Measurements from ENCODE around the gene MAGEA4. TPM values are rescaled to one million over a fixed set of nuclear protein-coding genes. Genes with fewer than 3 reads are reported as not detected.

The MAGEA4 gene, protein sequence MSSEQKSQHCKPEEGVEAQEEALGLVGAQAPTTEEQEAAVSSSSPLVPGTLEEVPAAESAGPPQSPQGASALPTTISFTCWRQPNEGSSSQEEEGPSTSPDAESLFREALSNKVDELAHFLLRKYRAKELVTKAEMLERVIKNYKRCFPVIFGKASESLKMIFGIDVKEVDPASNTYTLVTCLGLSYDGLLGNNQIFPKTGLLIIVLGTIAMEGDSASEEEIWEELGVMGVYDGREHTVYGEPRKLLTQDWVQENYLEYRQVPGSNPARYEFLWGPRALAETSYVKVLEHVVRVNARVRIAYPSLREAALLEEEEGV
- not detected for total RNA-seq

GRCh38 chrX:151912780-151913179 is at the start of gene MAGEA4:
Gene MAGEA4, plus strand, starts transcription at chrX:151912889. Its CDS starts 10,776 bp downstream, at chrX:151923665.
- Mint-ChIP-seq H3K27me3 (no peaks in the 10 kb centered on the region), H3K9me3 (no peaks in the 10 kb centered on the region), H3K27ac (no peak within 1 kb of the TSS), H3K4me1 (ENCODE audit: low read depth) (no peaks in the 10 kb centered on the region), H3K36me3 (no peaks in the 10 kb centered on the region), H3K4me3 (no peak within 1 kb of the TSS)
- POLR2A ChIA-PET: no interaction called here
- CTCF ChIA-PET: no interaction called here
- no peak for DNase-seq
- intact Hi-C loops (cut with micrococcal nuclease): no loop called here

GRCh38 chrX:151870602-151871001 is 42.1 kb upstream of the MAGEA4 start:
- CTCF ChIA-PET: no interaction called here
- POLR2A ChIA-PET: no interaction called here
- intact Hi-C loops (cut with micrococcal nuclease): no loop called here
- Mint-ChIP-seq H3K27ac (no peak overlapping the region), H3K36me3 (no peaks in the 10 kb centered on the region), H3K4me1 (ENCODE audit: low read depth) (no peaks in the 10 kb centered on the region), H3K27me3 (no peaks in the 10 kb centered on the region), H3K9me3 (peaks cover 5% of the 10 kb centered on the region), H3K4me3 (no peak overlapping the region)
- DNase-seq: no peak

DNA sequence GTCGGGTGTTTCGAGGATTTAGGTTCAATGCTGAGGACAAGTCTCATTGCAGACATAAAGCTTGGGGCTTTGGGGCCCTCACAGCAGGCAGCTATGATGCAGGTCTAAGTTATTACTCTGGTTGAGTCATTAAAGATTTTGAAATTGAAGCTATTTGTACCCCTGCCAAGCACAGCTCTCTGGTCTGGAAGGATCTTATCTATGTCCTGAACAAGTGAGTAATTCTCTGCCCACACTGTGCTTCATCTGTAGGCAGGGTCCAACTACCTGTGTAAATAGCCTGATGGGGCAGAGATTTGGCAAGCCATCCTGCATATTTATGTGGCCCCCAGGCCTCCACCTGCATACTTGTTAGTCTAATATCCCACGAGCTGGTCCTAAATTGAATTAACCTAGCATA is 41.4 kb upstream of the MAGEA4 start:
- intact Hi-C loops (cut with micrococcal nuclease): no loop called here
- ChIA-PET POLR2A (no interaction called here), CTCF (interaction anchor here (0.7 kb wide), 1 partner anchor 118 kb away, joined by 4 read pairs; no protein-coding TSS in a partner anchor)
- Mint-ChIP-seq H3K27me3 (no peaks in the 10 kb centered on the region), H3K4me1 (ENCODE audit: low read depth) (no peaks in the 10 kb centered on the region), H3K4me3 (no peak overlapping the region), H3K27ac (no peak overlapping the region), H3K9me3 (peaks cover 5% of the 10 kb centered on the region), H3K36me3 (no peaks in the 10 kb centered on the region)
- DNase-seq: no peak

DNA sequence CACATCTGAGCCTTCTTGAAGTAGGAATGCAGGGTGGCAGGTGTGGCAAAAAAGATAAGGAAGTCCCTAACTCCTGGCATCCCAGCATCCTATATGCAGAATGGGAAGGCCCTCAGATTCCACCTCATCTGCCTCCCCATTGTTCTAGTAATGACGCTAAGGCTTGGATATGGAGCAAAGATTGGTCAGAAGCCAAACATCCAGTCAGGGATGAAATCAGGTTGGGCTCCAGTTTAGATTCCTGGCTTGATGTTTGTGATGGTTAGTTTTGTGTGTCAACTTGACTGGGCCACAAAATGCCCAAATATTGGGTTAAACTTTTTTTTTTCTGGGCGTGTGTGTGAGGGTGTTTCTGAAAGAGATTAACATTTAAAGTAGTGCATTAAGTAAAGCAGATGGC is 39.6 kb upstream of the MAGEA4 start:
- CTCF ChIA-PET: no interaction called here
- POLR2A ChIA-PET: no interaction called here
- Mint-ChIP-seq H3K4me1 (ENCODE audit: low read depth) (no peaks in the 10 kb centered on the region), H3K36me3 (no peaks in the 10 kb centered on the region), H3K9me3 (no peaks in the 10 kb centered on the region), H3K27me3 (no peaks in the 10 kb centered on the region), H3K4me3 (no peak overlapping the region), H3K27ac (no peak overlapping the region)
- DNase-seq: no peak
- intact Hi-C loops (cut with micrococcal nuclease): no loop called here

GRCh38 chrX:151875270-151876026 is 37.2 kb upstream of the MAGEA4 start:
- no peaks in the 10 kb centered on the region for H3K9me3 Mint-ChIP-seq

DNA sequence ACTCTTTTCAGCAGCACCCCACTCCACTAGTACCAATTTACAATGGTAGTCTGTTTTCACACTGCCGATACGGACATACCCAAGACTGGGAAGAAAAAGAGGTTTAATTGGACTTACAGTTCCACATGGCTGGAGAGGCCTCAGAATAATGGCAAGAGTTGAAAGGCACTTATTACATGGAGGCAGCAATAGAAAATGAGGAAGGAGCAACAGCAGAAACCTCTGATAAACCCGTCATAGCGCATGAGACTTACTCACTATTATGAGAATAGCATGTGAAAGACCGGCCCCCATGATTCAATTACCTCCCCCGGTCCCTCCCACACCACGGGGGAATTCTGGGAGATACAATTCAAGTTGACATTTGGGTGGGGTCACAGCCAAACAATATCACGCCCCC is 34.1 kb upstream of the MAGEA4 start:
- intact Hi-C loops (cut with micrococcal nuclease): no loop called here
- H3K4me3 Mint-ChIP-seq: no peak overlapping the region
- no peaks in the 10 kb centered on the region for H3K36me3 Mint-ChIP-seq
- H3K27ac Mint-ChIP-seq: no peak overlapping the region
- no peak for DNase-seq
- no peaks in the 10 kb centered on the region for H3K9me3 Mint-ChIP-seq
- H3K27me3 Mint-ChIP-seq: no peaks in the 10 kb centered on the region
- POLR2A ChIA-PET: no interaction called here
- CTCF ChIA-PET: no interaction called here
- no peaks in the 10 kb centered on the region for H3K4me1 Mint-ChIP-seq (ENCODE audit: low read depth)

More at GRCh38 chrX:151875270-151876026, 37.2 kb upstream of the MAGEA4 start:
- Mint-ChIP-seq H3K4me1 (ENCODE audit: low read depth) (no peaks in the 10 kb centered on the region), H3K27me3 (no peaks in the 10 kb centered on the region), H3K4me3 (no peak overlapping the region), H3K36me3 (no peaks in the 10 kb centered on the region), H3K27ac (no peak overlapping the region)
- no peak for DNase-seq
- POLR2A ChIA-PET: no interaction called here
- intact Hi-C loops (cut with micrococcal nuclease): no loop called here
- CTCF ChIA-PET: no interaction called here

GRCh38 chrX:151879856-151880255 is 32.8 kb upstream of the MAGEA4 start:
- Mint-ChIP-seq H3K9me3 (no peaks in the 10 kb centered on the region), H3K4me1 (ENCODE audit: low read depth) (no peaks in the 10 kb centered on the region), H3K4me3 (no peak overlapping the region), H3K27me3 (no peaks in the 10 kb centered on the region), H3K27ac (no peak overlapping the region), H3K36me3 (no peaks in the 10 kb centered on the region)
- CTCF ChIA-PET: no interaction called here
- DNase-seq: no peak
- POLR2A ChIA-PET: no interaction called here
- intact Hi-C loops (cut with micrococcal nuclease): no loop called here

DNA sequence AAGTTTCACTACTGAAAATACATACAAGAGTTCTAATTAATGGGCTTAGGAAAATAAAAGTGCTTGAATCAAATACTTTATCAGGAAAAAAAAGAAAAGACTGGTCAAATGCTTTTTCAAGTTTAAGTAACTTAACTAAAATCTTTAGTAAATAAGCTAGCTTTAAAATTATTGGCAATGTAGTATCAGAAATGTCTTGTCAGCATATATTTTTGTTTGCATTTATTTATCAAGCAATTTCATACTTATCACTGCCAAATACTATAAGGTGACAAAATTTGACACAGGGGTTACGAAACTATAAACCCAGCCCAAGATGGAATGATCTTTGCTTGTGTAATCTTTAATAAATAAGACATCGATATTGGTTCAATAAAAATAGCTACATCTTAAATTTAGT is 31.8 kb upstream of the MAGEA4 start:
- H3K27me3 Mint-ChIP-seq: no peaks in the 10 kb centered on the region
- H3K9me3 Mint-ChIP-seq: no peaks in the 10 kb centered on the region
- H3K4me1 Mint-ChIP-seq (ENCODE audit: low read depth): no peaks in the 10 kb centered on the region
- ChIA-PET POLR2A (no interaction called here), CTCF (no interaction called here)
- H3K27ac Mint-ChIP-seq: no peak overlapping the region
- H3K4me3 Mint-ChIP-seq: no peak overlapping the region
- intact Hi-C loops (cut with micrococcal nuclease): no loop called here
- no peak for DNase-seq
- H3K36me3 Mint-ChIP-seq: no peaks in the 10 kb centered on the region

DNA sequence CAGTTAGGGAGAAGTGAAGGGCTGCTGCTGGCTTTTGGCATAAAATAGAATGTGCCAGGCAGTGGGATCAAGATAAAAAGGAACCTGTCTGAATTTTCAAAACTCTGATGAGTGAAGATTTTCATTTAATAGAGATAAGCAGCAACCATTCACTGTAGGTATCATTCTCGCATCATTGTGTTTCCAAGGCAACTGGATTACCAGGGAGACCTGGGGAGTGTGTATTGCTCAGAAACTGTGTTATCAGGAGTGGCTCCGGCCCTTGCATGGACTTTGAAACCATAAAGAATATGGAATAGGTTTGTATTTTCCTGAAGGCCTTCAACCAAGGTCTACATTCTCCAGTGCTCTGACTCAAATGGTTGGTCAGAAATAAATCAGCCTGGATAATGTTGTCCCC is 23.3 kb upstream of the MAGEA4 start:
- Mint-ChIP-seq H3K9me3 (no peaks in the 10 kb centered on the region), H3K27me3 (no peaks in the 10 kb centered on the region), H3K4me1 (ENCODE audit: low read depth) (no peaks in the 10 kb centered on the region), H3K36me3 (no peaks in the 10 kb centered on the region), H3K27ac (no peak overlapping the region), H3K4me3 (no peak overlapping the region)
- intact Hi-C loops (cut with micrococcal nuclease): no loop called here
- no peak for DNase-seq
- CTCF ChIA-PET: no interaction called here
- POLR2A ChIA-PET: no interaction called here

- intact Hi-C loops (cut with micrococcal nuclease): no loop called here
- Mint-ChIP-seq H3K36me3 (no peaks in the 10 kb centered on the region), H3K27ac (no peak overlapping the region), H3K9me3 (no peaks in the 10 kb centered on the region), H3K27me3 (no peaks in the 10 kb centered on the region), H3K4me1 (ENCODE audit: low read depth) (no peaks in the 10 kb centered on the region), H3K4me3 (no peak overlapping the region)
- no peak for DNase-seq
- ChIA-PET CTCF (no interaction called here), POLR2A (no interaction called here)
Measured at GRCh38 chrX:151896734-151897474, 15.8 kb upstream of the MAGEA4 start.

- Mint-ChIP-seq H3K27ac (no peak overlapping the region), H3K9me3 (no peaks in the 10 kb centered on the region), H3K4me3 (no peak overlapping the region), H3K4me1 (ENCODE audit: low read depth) (no peaks in the 10 kb centered on the region), H3K36me3 (no peaks in the 10 kb centered on the region), H3K27me3 (no peaks in the 10 kb centered on the region)
- intact Hi-C loops (cut with micrococcal nuclease): no loop called here
- POLR2A ChIA-PET: no interaction called here
- CTCF ChIA-PET: no interaction called here
- DNase-seq: no peak
Measured at GRCh38 chrX:151899622-151900021, 13.1 kb upstream of the MAGEA4 start.

DNA sequence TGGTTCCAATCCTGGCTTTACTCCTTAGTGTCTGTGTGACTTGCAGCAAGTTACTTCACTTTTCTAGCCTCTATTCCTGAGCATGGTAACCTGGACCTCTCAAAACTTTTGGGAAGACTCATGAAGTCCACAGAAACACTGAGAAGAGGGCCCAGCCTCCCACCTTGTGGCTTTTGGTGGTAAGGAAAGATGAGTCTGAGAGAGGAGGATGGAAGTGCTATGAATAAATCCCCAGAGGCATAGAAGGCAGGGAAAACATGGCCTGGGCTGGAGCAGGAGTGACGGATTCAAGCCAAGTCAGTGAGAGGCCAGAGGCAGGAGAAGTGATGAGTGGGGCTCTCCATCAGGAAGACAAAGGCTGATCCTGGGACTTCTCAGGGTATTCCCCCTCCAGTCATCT is 10.9 kb upstream of the MAGEA4 start:
- H3K27me3 Mint-ChIP-seq: no peaks in the 10 kb centered on the region
- H3K4me3 Mint-ChIP-seq: no peak overlapping the region
- DNase-seq: no peak
- H3K27ac Mint-ChIP-seq: no peak overlapping the region
- H3K9me3 Mint-ChIP-seq: no peaks in the 10 kb centered on the region
- H3K36me3 Mint-ChIP-seq: no peaks in the 10 kb centered on the region
- CTCF ChIA-PET: no interaction called here
- intact Hi-C loops (cut with micrococcal nuclease): no loop called here
- no peaks in the 10 kb centered on the region for H3K4me1 Mint-ChIP-seq (ENCODE audit: low read depth)
- POLR2A ChIA-PET: no interaction called here
